Vagina (tissue), 2 donors: Measurements from ENCODE around the gene EHMT2. TPM values are rescaled to one million over a fixed set of nuclear protein-coding genes. Genes with fewer than 3 reads are reported as not detected.

ENCODE experiments used
- DNase-seq, 2 donors: peaks; one replicate each; pipeline ENCODE4 v3.0.0-alpha.2; 2017; ENCODE audit errors: extremely low spot score in 2 of 2
- H3K27ac ChIP-seq: fragments of 200-600 bp; sonication (generic); one replicate; pipeline ENCODE4 v1.5.1; 2019
- H3K27me3 ChIP-seq: fragments of 200-600 bp; sonication (generic); one replicate; pipeline ENCODE4 v1.5.1; 2019
- H3K36me3 ChIP-seq, 2 donors: fragments of 200-600 bp; sonication (generic); one replicate each; pipeline ENCODE4 v1.5.1; 2017 to 2019
- H3K4me1 ChIP-seq: fragments of 200-600 bp; sonication (generic); one replicate; pipeline ENCODE4 v1.5.1; 2019
- H3K4me3 ChIP-seq, 2 donors: fragments of 200-600 bp; sonication (generic); 1 replicate in 1 of 2; 2 replicates in 1 of 2; pipeline ENCODE4 v1.5.1; 2016 to 2019
- H3K9me3 ChIP-seq: fragments of 200-600 bp; sonication (generic); one replicate; pipeline ENCODE4 v1.5.1; 2019
- POLR2A ChIP-seq, 2 donors: fragments of 450-650 bp; IDR thresholded peaks; one replicate each; pipeline ENCODE4 v1.6.1; 2017; ENCODE audit warnings: antibody characterized with exemption in 2 of 2, mild to moderate bottlenecking in 2 of 2, moderate library complexity in 2 of 2
- POLR2AphosphoS5 ChIP-seq, 2 donors: sonication (generic); formaldehyde crosslinking; IDR thresholded peaks; one replicate each; pipeline ENCODE4 v1.9.0; 2017; ENCODE audit warnings: antibody characterized with exemption in 2 of 2, mild to moderate bottlenecking in 2 of 2, low read depth in 1 of 2; ENCODE audit not compliant: insufficient read depth in 1 of 2
- intact Hi-C: fragments of 100-400 bp; cut with DNase I; formaldehyde crosslinking; loops from one replicate; pipeline ENCODE4 v1.15.1; 2023
- total RNA-seq: library from RNA; depleted of rRNA; stranded (reverse); fragments of >200 nt; gene quantifications from one replicate; pipeline ENCODE4 v1.2.3, GENCODE V29; 2016
- TF ChIP-seq, protein P1 (sequence below), 3 experiments: fragments of 450-650 bp in 2 of 3; fragments of 200-600 bp in 1 of 3; sonication (generic) in 1 of 3; IDR thresholded peaks; one replicate each; pipeline ENCODE4 v1.5.1; 2017 to 2019; ENCODE audit warnings: antibody characterized with exemption in 3 of 3, mild to moderate bottlenecking in 2 of 3, moderate library complexity in 2 of 3

The EHMT2 gene
- total RNA-seq, 1 donor from 2014 or later, result 45.2 TPM

GRCh38 chr6:31922942-31923341 is 25.4 kb upstream of the EHMT2 start:
- Histone ChIP-seq H3K9me3 (no peaks in the 10 kb centered on the region), H3K4me1 (peaks cover under 1% of the 10 kb centered on the region), H3K27ac (no peak overlapping the region), H3K4me3 (no peak overlapping the region), H3K27me3 (no peaks in the 10 kb centered on the region), H3K36me3 (no peaks in the 10 kb centered on the region)
- TF ChIP-seq, protein P1, sequence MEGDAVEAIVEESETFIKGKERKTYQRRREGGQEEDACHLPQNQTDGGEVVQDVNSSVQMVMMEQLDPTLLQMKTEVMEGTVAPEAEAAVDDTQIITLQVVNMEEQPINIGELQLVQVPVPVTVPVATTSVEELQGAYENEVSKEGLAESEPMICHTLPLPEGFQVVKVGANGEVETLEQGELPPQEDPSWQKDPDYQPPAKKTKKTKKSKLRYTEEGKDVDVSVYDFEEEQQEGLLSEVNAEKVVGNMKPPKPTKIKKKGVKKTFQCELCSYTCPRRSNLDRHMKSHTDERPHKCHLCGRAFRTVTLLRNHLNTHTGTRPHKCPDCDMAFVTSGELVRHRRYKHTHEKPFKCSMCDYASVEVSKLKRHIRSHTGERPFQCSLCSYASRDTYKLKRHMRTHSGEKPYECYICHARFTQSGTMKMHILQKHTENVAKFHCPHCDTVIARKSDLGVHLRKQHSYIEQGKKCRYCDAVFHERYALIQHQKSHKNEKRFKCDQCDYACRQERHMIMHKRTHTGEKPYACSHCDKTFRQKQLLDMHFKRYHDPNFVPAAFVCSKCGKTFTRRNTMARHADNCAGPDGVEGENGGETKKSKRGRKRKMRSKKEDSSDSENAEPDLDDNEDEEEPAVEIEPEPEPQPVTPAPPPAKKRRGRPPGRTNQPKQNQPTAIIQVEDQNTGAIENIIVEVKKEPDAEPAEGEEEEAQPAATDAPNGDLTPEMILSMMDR (IDR thresholded peaks at IDR 0.05), result no peak
- TF ChIP-seq POLR2A (IDR thresholded peaks at IDR 0.05) (no peak), POLR2AphosphoS5 (IDR thresholded peaks at IDR 0.05; ENCODE audit: insufficient read depth in 1 of 2, low read depth in 1 of 2) (no peak)
- DNase-seq, result no peak
- intact Hi-C loops, result no loop called here

GRCh38 chr6:31920811-31921210 is 23.3 kb upstream of the EHMT2 start:
- no peaks in the 10 kb centered on the region for H3K27me3 ChIP-seq
- no peaks in the 10 kb centered on the region for H3K9me3 ChIP-seq
- TF ChIP-seq POLR2A (IDR thresholded peaks at IDR 0.05) (no peak), POLR2AphosphoS5 (IDR thresholded peaks at IDR 0.05; ENCODE audit: insufficient read depth in 1 of 2, low read depth in 1 of 2) (no peak)
- TF ChIP-seq, protein P1 (IDR thresholded peaks at IDR 0.05), result no peak
- intact Hi-C loops, result no loop called here
- H3K36me3 ChIP-seq, result no peaks in the 10 kb centered on the region
- DNase-seq, result no peak
- no peaks in the 10 kb centered on the region for H3K4me1 ChIP-seq
- H3K27ac ChIP-seq, result no peak overlapping the region
- no peak overlapping the region for H3K4me3 ChIP-seq

DNA sequence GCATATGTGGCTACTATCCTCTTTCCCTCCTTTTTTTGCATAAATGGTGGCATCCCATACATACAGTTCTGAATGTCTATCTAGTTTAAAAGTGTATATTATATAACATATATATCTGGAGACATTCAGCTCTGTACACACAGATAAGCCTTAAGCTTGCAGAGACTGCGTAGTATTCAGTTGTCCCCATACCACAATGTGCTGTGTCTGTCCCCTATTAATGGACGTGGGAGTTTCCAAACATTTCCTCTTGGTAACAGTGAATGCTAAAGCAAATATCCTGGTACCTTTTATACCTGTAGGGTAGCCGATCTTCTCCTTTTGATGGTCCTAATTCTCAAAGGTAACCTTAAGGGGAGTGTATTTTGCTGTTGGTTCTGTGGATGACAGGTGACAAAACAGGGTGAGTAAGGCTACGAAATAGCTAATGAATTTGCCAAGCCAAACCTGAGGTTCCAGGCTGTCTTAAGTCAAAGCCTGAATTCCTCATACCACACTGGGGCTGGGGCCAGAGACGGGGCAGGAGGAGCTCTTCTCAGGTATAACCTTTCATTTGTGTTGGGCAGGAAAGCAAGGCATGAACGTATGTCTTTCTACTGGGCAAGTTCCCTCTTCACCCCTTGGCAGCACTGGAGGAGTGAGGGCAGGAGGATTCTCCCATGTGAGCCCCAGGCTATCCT is 22.3 kb upstream of the EHMT2 start:
- intact Hi-C loops, result no loop called here
- Histone ChIP-seq H3K4me3 (no peak overlapping the region), H3K27ac (no peak overlapping the region), H3K36me3 (no peaks in the 10 kb centered on the region), H3K4me1 (no peaks in the 10 kb centered on the region), H3K27me3 (no peaks in the 10 kb centered on the region), H3K9me3 (no peaks in the 10 kb centered on the region)
- TF ChIP-seq, protein P1 (IDR thresholded peaks at IDR 0.05), result no peak
- TF ChIP-seq POLR2A (IDR thresholded peaks at IDR 0.05) (no peak), POLR2AphosphoS5 (IDR thresholded peaks at IDR 0.05; ENCODE audit: insufficient read depth in 1 of 2, low read depth in 1 of 2) (no peak)
- no peak for DNase-seq

DNA sequence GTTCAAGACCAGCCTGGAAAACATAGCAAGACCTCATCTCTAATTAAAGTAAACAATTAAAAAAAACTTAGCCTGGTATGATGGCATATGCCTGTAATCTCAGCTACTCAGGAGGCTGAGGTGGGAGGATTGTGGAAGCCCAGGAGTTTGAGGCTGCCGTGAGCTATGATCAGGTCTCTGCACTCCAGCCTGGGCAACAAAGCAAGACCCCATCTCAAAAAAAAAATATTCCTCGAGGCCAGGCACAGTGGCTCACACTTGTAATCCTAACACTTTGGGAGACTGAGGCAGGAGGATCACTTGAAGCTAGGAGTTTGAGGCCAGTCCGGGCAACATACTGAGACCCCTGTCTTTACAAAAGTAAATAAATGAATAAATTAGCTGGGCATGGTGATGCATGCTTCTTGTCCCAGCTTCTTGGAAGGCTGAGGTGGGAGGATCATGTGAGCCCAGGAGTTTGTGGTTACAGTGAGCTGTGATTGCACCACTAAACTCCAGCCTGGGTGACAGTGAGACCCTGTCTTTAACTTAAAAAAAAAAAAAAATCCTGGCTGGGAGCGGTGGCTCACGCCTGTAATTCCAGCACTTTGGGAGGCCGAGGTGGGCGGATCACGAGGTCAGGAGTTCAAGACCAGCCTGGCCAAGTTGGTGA is 20.7 kb upstream of the EHMT2 start:
- TF ChIP-seq, protein P1 (IDR thresholded peaks at IDR 0.05), result no peak
- TF ChIP-seq POLR2A (IDR thresholded peaks at IDR 0.05) (no peak), POLR2AphosphoS5 (IDR thresholded peaks at IDR 0.05; ENCODE audit: insufficient read depth in 1 of 2, low read depth in 1 of 2) (no peak)
- Histone ChIP-seq H3K27ac (no peak overlapping the region), H3K9me3 (no peaks in the 10 kb centered on the region), H3K27me3 (no peaks in the 10 kb centered on the region), H3K4me3 (no peak overlapping the region), H3K36me3 (no peaks in the 10 kb centered on the region), H3K4me1 (no peaks in the 10 kb centered on the region)
- no peak for DNase-seq
- intact Hi-C loops, result no loop called here

- TF ChIP-seq, protein P1 (IDR thresholded peaks at IDR 0.05), result no peak
- TF ChIP-seq POLR2AphosphoS5 (IDR thresholded peaks at IDR 0.05; ENCODE audit: insufficient read depth in 1 of 2, low read depth in 1 of 2) (no peak), POLR2A (IDR thresholded peaks at IDR 0.05) (no peak)
- no peak for DNase-seq
- H3K4me1 ChIP-seq, result peaks cover 5% of the 10 kb centered on the region
- H3K4me3 ChIP-seq, result no peak overlapping the region
- no peaks in the 10 kb centered on the region for H3K27me3 ChIP-seq
- no peaks in the 10 kb centered on the region for H3K36me3 ChIP-seq
- H3K27ac ChIP-seq, result no peak overlapping the region
- no peaks in the 10 kb centered on the region for H3K9me3 ChIP-seq
- intact Hi-C loops, result no loop called here
Measured at GRCh38 chr6:31915756-31916155, 18.3 kb upstream of the EHMT2 start.
